SK-N-SH (cell line): ENCODE measurements around the gene ARL4D. TPM values are rescaled to one million over a fixed set of nuclear protein-coding genes. Genes with fewer than 3 reads are reported as not detected.

ENCODE experiments used
- CTCF ChIA-PET: fragments of 300-600, 350-600 bp; formaldehyde crosslinking; extraction: SDS; loops from one replicate; lab custom pipeline; 2021; lab: Yijun Ruan, JAX
- POLR2A ChIA-PET: fragments of 350-600 bp; sonication (Branson Sonifier 250); formaldehyde crosslinking; extraction: SDS; loops from one replicate; lab custom pipeline; 2020; ENCODE audit warnings: antibody characterized with exemption, inconsistent platforms; lab: Yijun Ruan, JAX
- DNase-seq: peaks from one replicate; pipeline ENCODE4 v3.0.0; 2012
- H2AFZ ChIP-seq: fragments of 200-600 bp; sonication (generic); 2 replicates; pipeline ENCODE4 v1.8.1; 2016; ENCODE audit warnings: antibody characterized with exemption, mild to moderate bottlenecking, low read depth
- H3F3A ChIP-seq: fragments of 200-600 bp; sonication (generic); replicated peaks from 2 replicates; pipeline ENCODE3; 2016; ENCODE audit warnings: antibody characterized with exemption, mild to moderate bottlenecking; ENCODE audit not compliant: insufficient read depth
- H3K27ac ChIP-seq, 2 experiments: fragments of 200-500 bp in 1 of 2; fragments of 200-600 bp in 1 of 2; sonication (Bioruptor generic) in 1 of 2; sonication (generic), shearing (Covaris generic) in 1 of 2; 2 replicates each; pipeline versions ENCODE4 v1.5.1 to v1.6.1; 2014 to 2016; ENCODE audit warnings: low read depth in 2 of 2, inconsistent platforms in 1 of 2, low read length in 1 of 2, mild to moderate bottlenecking in 1 of 2, mixed read lengths in 1 of 2
- H3K27me3 ChIP-seq: fragments of 200-600 bp; sonication (generic), shearing (Covaris generic); 2 replicates; pipeline ENCODE4 v1.6.1; 2016; ENCODE audit warnings: mixed run types; ENCODE audit not compliant: insufficient read depth
- H3K36me3 ChIP-seq, 2 experiments: fragments of 200-500 bp in 1 of 2; fragments of 200-600 bp in 1 of 2; sonication (Bioruptor generic) in 1 of 2; sonication (generic) in 1 of 2; replicated peaks in 1 of 2; 2 replicates each; pipeline versions ENCODE3 to v1.5.1; 2014 to 2016; ENCODE audit warnings: low read length in 1 of 2, mild to moderate bottlenecking in 1 of 2; ENCODE audit not compliant: insufficient read depth in 2 of 2, control insufficient read depth in 1 of 2
- H3K4me1 ChIP-seq, 2 experiments: fragments of 200-500 bp in 1 of 2; fragments of 200-600 bp in 1 of 2; sonication (Bioruptor generic) in 1 of 2; sonication (generic), shearing (Covaris generic) in 1 of 2; 2 replicates each; pipeline versions ENCODE4 v1.5.1 to v1.6.1; 2014 to 2016; ENCODE audit warnings: low read depth in 1 of 2, low read length in 1 of 2, mixed run types in 1 of 2; ENCODE audit not compliant: insufficient read depth in 2 of 2, control insufficient read depth in 1 of 2
- H3K4me2 ChIP-seq: fragments of 200-600 bp; sonication (generic), shearing (Covaris generic); 2 replicates; pipeline ENCODE4 v1.6.1; 2017; ENCODE audit warnings: mixed run types
- H3K4me3 ChIP-seq, 2 experiments: fragments of 200-500 bp in 1 of 2; fragments of 200-600 bp in 1 of 2; sonication (Bioruptor generic) in 1 of 2; sonication (generic), shearing (Covaris generic) in 1 of 2; 2 replicates each; pipeline versions ENCODE4 v1.5.1 to v1.8.1; 2014 to 2016; ENCODE audit warnings: low read depth in 2 of 2, inconsistent platforms in 1 of 2, low read length in 1 of 2, mild to moderate bottlenecking in 1 of 2, mixed read lengths in 1 of 2, moderate library complexity in 1 of 2
- H3K79me2 ChIP-seq: fragments of 200-600 bp; sonication (generic); 2 replicates; pipeline ENCODE4 v1.8.1; 2017; ENCODE audit warnings: mild to moderate bottlenecking; ENCODE audit not compliant: insufficient read depth
- H3K9ac ChIP-seq: fragments of 200-600 bp; sonication (generic); 2 replicates; pipeline ENCODE4 v1.6.1; 2017; ENCODE audit warnings: mixed run types
- H3K9me2 ChIP-seq: fragments of 200-600 bp; sonication (generic); 2 replicates; pipeline ENCODE4 v1.6.1; 2017; ENCODE audit warnings: mixed run types
- H3K9me3 ChIP-seq: fragments of 200-600 bp; sonication (generic); 2 replicates; pipeline ENCODE4 v1.6.1; 2017; ENCODE audit warnings: mixed run types, mild to moderate bottlenecking, moderate library complexity
- H4K20me1 ChIP-seq: fragments of 200-600 bp; sonication (generic); 2 replicates; pipeline ENCODE4 v1.6.1; 2017; ENCODE audit warnings: mild to moderate bottlenecking, mixed run types; ENCODE audit not compliant: insufficient read depth
- FOXJ3 ChIP-seq: sonication (generic); formaldehyde crosslinking; IDR thresholded peaks from 2 replicates; pipeline ENCODE4 v1.5.1; 2020; ENCODE audit warnings: mild to moderate bottlenecking, missing genetic modification reagents
- FOXM1 ChIP-seq: IDR thresholded peaks from 2 replicates; pipeline ENCODE4 v1.4.0; 2012; ENCODE audit warnings: low read depth, mild to moderate bottlenecking
- GATA2 ChIP-seq: sonication (generic); formaldehyde crosslinking; IDR thresholded peaks from 2 replicates; pipeline ENCODE4 v1.5.0; 2020; ENCODE audit warnings: mild to moderate bottlenecking, missing genetic modification reagents
- MEF2A ChIP-seq: IDR thresholded peaks from 2 replicates; pipeline ENCODE4 v1.4.0; 2012; ENCODE audit warnings: low read depth, borderline replicate concordance
- NFIC ChIP-seq: IDR thresholded peaks from 2 replicates; pipeline ENCODE4 v1.4.0; 2012; ENCODE audit warnings: borderline replicate concordance
- NRF1 ChIP-seq: IDR thresholded peaks from 2 replicates; pipeline ENCODE4 v1.6.1; 2012; ENCODE audit warnings: low read depth, mild to moderate bottlenecking, low read length
- POLR2AphosphoS5 ChIP-seq: IDR thresholded peaks from 2 replicates; pipeline ENCODE4 v1.6.1; 2012; ENCODE audit warnings: low read depth, low read length
- RAD21 ChIP-seq: IDR thresholded peaks from 2 replicates; pipeline ENCODE4 v1.6.1; 2012; ENCODE audit warnings: mild to moderate bottlenecking, low read length
- RCOR1 ChIP-seq: fragments of 150-350 bp; IDR thresholded peaks from 2 replicates; pipeline ENCODE4 v1.6.1; 2017; ENCODE audit warnings: antibody characterized with exemption, low read length
- RXRA ChIP-seq: IDR thresholded peaks from 2 replicates; pipeline ENCODE4 v1.4.0; 2012; ENCODE audit warnings: low read depth, mild to moderate bottlenecking, borderline replicate concordance
- SMC3 ChIP-seq: IDR thresholded peaks from 2 replicates; pipeline ENCODE4 v1.6.1; 2012; ENCODE audit warnings: low read depth, low read length, improper control_type of control experiment
- TAF1 ChIP-seq: IDR thresholded peaks from 2 replicates; pipeline ENCODE4 v1.6.1; 2012; ENCODE audit warnings: low read depth, mild to moderate bottlenecking, low read length, moderate library complexity, borderline replicate concordance
- TCF12 ChIP-seq: IDR thresholded peaks from 2 replicates; pipeline ENCODE4 v1.4.0; 2012
- TEAD4 ChIP-seq: IDR thresholded peaks from 2 replicates; pipeline ENCODE4 v1.4.0; 2012; ENCODE audit warnings: mild to moderate bottlenecking, borderline replicate concordance; ENCODE audit not compliant: insufficient read depth
- YY1 ChIP-seq: IDR thresholded peaks from 2 replicates; pipeline ENCODE4 v1.4.0; 2012; ENCODE audit warnings: low read depth, mild to moderate bottlenecking
- WGBS: methylation state at CpG from one replicate; pipeline ENCODE4 v1.1.6; 2017; ENCODE audit warnings: low lambda C conversion rate; 5-methylcytosine and 5-hydroxymethylcytosine counted together
- polyA plus RNA-seq, 3 experiments: library from polyadenylated mRNA; depleted of rRNA; stranded (reverse); fragments of >200 nt; gene quantifications; 2 replicates each; pipeline ENCODE4 v1.2.3, GENCODE V29; 2012
- TF ChIP-seq, protein P1 (sequence below): fragments of 150-350 bp; IDR thresholded peaks from 2 replicates; pipeline ENCODE4 v1.6.1; 2016; ENCODE audit warnings: mild to moderate bottlenecking, low read depth, low read length
- TF ChIP-seq, protein P2 (sequence below): IDR thresholded peaks from 2 replicates; pipeline ENCODE4 v1.4.0; 2012; ENCODE audit warnings: low read depth, borderline replicate concordance
- TF ChIP-seq, protein P3 (sequence below): IDR thresholded peaks from 2 replicates; pipeline ENCODE4 v1.4.0; 2012; ENCODE audit warnings: low read depth

ARL4D gene
- polyA plus RNA-seq, 1 of the 3 experiments (the other 2 are of a cell fraction), result 29.5 TPM

DNA sequence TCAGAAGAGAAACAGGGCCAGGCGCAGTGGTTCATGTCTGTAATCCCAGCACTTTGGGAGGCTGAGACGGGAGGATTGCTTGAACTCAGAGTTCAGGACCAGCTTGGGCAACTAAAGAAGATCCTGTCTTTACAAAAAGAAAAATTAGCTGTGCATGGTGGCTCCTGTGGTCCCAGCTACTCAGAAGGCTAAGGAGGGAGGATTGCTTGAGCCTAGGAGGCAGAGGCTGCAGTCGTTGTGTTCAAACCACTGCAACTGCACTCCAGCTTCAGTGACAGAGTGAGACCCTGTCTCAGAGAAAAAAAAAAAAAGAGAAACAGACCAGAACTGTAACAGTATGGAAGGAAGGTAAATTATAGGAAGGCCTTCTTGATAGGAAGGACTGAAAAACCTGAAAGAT is 10.3 kb downstream of the ARL4D start (continued):
- TF ChIP-seq YY1 (no peak), TAF1 (no peak), TEAD4 (no peak), RAD21 (no peak)

DNA sequence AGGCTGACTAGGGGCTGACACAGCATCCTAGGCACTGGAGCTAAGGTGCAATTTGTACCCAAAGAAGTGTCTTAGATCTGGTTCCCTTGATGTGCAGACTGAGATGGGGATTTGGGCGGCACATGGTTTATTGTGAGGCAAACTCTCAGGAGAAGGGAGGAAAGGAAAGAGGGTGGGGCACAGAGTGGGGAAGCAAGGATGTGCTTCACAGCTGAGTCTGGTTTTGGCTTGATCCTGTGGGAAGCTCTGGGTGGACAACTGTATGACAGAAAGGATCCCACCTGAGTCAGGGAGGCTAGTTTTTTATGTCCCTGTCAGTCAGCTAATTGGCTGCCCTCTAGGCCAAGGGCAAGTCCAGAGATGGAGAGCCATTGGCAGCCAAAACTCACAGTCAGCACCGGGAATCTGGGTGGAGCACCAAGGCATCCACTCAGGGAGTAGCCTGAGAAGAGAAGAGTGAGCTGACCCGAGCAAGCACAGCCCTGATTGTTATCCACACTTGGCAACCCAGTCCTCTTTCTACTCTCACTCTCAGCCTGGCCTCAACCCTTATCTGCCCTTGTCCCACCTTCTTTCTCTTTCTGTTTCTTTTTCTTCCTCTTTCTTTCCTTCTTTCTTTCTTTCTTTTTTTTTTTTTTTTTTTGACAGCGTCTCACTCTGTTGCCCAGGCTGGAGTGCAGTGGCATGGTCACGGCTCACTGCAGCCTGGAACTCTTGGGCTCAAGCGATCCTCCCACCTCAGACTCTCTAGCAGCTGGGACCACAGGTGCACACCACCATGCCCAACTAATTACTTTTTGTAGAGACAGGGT is 12.0 kb downstream of the ARL4D start:
- H3K79me2 ChIP-seq, result no peaks in the 10 kb centered on the region
- no peak overlapping the region for H3K4me2 ChIP-seq
- no peaks in the 10 kb centered on the region for H3K9me2 ChIP-seq
- H3K9ac ChIP-seq, result no peak overlapping the region
- peaks cover 7 to 15% of the 10 kb centered on the region in 2 experiments for H3K4me1 ChIP-seq
- TF ChIP-seq GATA2 (CRISPR knock-in tag) (no peak), MEF2A (no peak), POLR2AphosphoS5 (no peak)
- TF ChIP-seq, protein P1, sequence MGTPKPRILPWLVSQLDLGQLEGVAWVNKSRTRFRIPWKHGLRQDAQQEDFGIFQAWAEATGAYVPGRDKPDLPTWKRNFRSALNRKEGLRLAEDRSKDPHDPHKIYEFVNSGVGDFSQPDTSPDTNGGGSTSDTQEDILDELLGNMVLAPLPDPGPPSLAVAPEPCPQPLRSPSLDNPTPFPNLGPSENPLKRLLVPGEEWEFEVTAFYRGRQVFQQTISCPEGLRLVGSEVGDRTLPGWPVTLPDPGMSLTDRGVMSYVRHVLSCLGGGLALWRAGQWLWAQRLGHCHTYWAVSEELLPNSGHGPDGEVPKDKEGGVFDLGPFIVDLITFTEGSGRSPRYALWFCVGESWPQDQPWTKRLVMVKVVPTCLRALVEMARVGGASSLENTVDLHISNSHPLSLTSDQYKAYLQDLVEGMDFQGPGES, result no peak
- peaks cover 11% of the 10 kb centered on the region for H3F3A ChIP-seq
- H3K36me3 ChIP-seq, result no peaks in the 10 kb centered on the region
- no peaks in the 10 kb centered on the region for H3K9me3 ChIP-seq
- DNase-seq, result no peak
- H2AFZ ChIP-seq, result no peak overlapping the region
- H3K4me3 ChIP-seq, result no peak overlapping the region
- no peaks in the 10 kb centered on the region for H4K20me1 ChIP-seq
- H3K27me3 ChIP-seq, result no peaks in the 10 kb centered on the region
- POLR2A ChIA-PET, result interaction anchor here (0.9 kb wide), 1 partner anchor 12 kb away, joined by 3 read pairs; the partner anchor contains the start of gene ARL4D
- CTCF ChIA-PET, result interaction anchor here (0.9 to 6.8 kb wide), 6 partner anchors 10 to 1448 kb away, joined by 3 to 33 read pairs (median 4); no protein-coding TSS in a partner anchor
- H3K27ac ChIP-seq, result no peak overlapping the region
- 86% methylated on average over 6 of the region's 6 CpGs for WGBS

DNA sequence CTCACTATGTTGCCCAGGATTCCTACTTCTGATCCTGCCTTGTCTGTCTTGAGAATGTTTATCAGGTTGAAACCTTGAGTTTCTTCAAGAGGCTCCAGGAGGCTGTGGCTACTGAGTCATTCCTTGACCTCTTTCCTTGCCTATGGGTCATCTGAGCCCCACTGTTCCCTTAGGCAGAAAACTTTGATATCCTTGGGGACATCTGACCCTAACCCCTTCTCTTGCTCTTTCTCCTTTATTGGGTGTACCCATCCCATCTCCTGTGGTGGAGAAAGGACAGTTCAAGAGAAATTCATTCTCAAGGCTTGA is 12.5 kb downstream of the ARL4D start:
- Histone ChIP-seq H3K9me3 (no peaks in the 10 kb centered on the region), H3K27me3 (no peaks in the 10 kb centered on the region), H4K20me1 (no peaks in the 10 kb centered on the region), H3K36me3 (no peaks in the 10 kb centered on the region), H3K4me1 (peaks cover 7 to 15% of the 10 kb centered on the region in 2 experiments), H3K9ac (no peak overlapping the region), H3F3A (peaks cover 11% of the 10 kb centered on the region), H3K79me2 (no peaks in the 10 kb centered on the region), H2AFZ (no peak overlapping the region), H3K4me3 (no peak overlapping the region), H3K27ac (no peak overlapping the region), H3K9me2 (no peaks in the 10 kb centered on the region), H3K4me2 (no peak overlapping the region)
- CTCF ChIA-PET, result interaction anchor here (1.3 to 6.8 kb wide), 4 partner anchors 10 to 72 kb away, joined by 4 to 33 read pairs (median 8); partner anchors contain the start of gene DHX8
- no peak for DNase-seq
- POLR2A ChIA-PET, result no interaction called here
- TF ChIP-seq NFIC, result no peak
- no peak for TF ChIP-seq FOXM1
- TF ChIP-seq, protein P2, sequence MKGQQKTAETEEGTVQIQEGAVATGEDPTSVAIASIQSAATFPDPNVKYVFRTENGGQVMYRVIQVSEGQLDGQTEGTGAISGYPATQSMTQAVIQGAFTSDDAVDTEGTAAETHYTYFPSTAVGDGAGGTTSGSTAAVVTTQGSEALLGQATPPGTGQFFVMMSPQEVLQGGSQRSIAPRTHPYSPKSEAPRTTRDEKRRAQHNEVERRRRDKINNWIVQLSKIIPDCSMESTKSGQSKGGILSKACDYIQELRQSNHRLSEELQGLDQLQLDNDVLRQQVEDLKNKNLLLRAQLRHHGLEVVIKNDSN, result no peak
- no peak for TF ChIP-seq FOXJ3 (CRISPR knock-in tag)
- TF ChIP-seq SMC3, result no peak
- no peak for TF ChIP-seq NRF1
- no peak for TF ChIP-seq RXRA
- TF ChIP-seq, protein P3, sequence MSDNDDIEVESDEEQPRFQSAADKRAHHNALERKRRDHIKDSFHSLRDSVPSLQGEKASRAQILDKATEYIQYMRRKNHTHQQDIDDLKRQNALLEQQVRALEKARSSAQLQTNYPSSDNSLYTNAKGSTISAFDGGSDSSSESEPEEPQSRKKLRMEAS, result no peak
- TF ChIP-seq RCOR1, result no peak
- no peak for TF ChIP-seq YY1
- TF ChIP-seq TCF12, result no peak
- TF ChIP-seq TEAD4, result no peak
